HCT116 (cell line): Measurements from ENCODE around the gene ZBTB20. TPM values are rescaled to one million over a fixed set of nuclear protein-coding genes. Genes with fewer than 3 reads are reported as not detected.

Experiments
- ATAC-seq: fragments of 200-7000 bp; cut with Tn5 transposase; 2 replicates; pipeline ENCODE4 v1.9.1; 2020; ENCODE audit warnings: mild to moderate bottlenecking, moderate library complexity
- BruUV-seq: library from RNA; stranded (reverse); fragments of 400-500 nt; replicated peaks from 2 replicates; lab custom pipeline; 2021; lab: Mats Ljungman, UMichigan
- CTCF ChIA-PET: fragments of 300-600 bp; sonication (Branson Sonifier 250); formaldehyde crosslinking; loops from one replicate; lab custom pipeline; 2021; ENCODE audit warnings: antibody characterized with exemption; lab: Charles Lee
- POLR2A ChIA-PET: fragments of 300-600, 350-600 bp; sonication (Branson Sonifier 250); formaldehyde crosslinking; loops from one replicate; lab custom pipeline; 2021; ENCODE audit warnings: antibody characterized with exemption; lab: Charles Lee
- RAD21 ChIA-PET, 2 experiments: fragments of 300-600 bp; sonication (Branson Sonifier 250); formaldehyde crosslinking; loops; one replicate each; lab custom pipeline; 2023; ENCODE audit warnings: low total read pairs in 2 of 2; ENCODE audit not compliant: uncharacterized antibody in 2 of 2, unreplicated experiment in 2 of 2, low non-redundant PET in 1 of 2; lab: Charles Lee
- DNase-seq: peaks from one replicate; pipeline ENCODE4 v3.0.0-alpha.2; 2010; ENCODE audit warnings: low read depth, low spot score
- H2AFZ ChIP-seq: fragments of 200-600 bp; shearing (Covaris generic), sonication (generic); 2 replicates; pipeline ENCODE4 v1.6.1; 2017; ENCODE audit warnings: low read depth, mixed run types, mixed read lengths, antibody characterized with exemption, low read length; ENCODE audit not compliant: poor library complexity, severe bottlenecking
- H3K27ac ChIP-seq: 2 replicates; pipeline ENCODE4 v1.5.1; 2012; ENCODE audit warnings: low read depth, low read length
- H3K27me3 ChIP-seq: fragments of 200-600 bp; sonication (generic); 2 replicates; pipeline ENCODE4 v1.6.1; 2016; ENCODE audit warnings: mixed run types, low read length, mixed read lengths; ENCODE audit not compliant: insufficient read depth
- H3K36me3 ChIP-seq, 2 experiments: fragments of 200-500 bp in 1 of 2; fragments of 200-600 bp in 1 of 2; sonication (Bioruptor generic) in 1 of 2; sonication (generic) in 1 of 2; 2 replicates each; pipeline versions ENCODE4 v1.5.1 to v1.6.1; 2014 to 2016; ENCODE audit warnings: low read length in 2 of 2, inconsistent platforms in 1 of 2, mixed read lengths in 1 of 2, mixed run types in 1 of 2; ENCODE audit not compliant: insufficient read depth in 2 of 2, control insufficient read depth in 1 of 2
- H3K4me1 ChIP-seq, 2 experiments: fragments of 200-600 bp in 1 of 2; sonication (generic) in 1 of 2; 2 replicates each; pipeline versions ENCODE4 v1.5.1 to v1.6.1; 2012 to 2017; ENCODE audit warnings: low read length in 2 of 2, inconsistent platforms in 1 of 2, mild to moderate bottlenecking in 1 of 2, mixed read lengths in 1 of 2, mixed run types in 1 of 2, moderate library complexity in 1 of 2; ENCODE audit not compliant: insufficient read depth in 2 of 2, control insufficient read depth in 1 of 2
- H3K4me2 ChIP-seq: fragments of 200-600 bp; sonication (generic); 2 replicates; pipeline ENCODE4 v1.6.1; 2017; ENCODE audit warnings: mixed run types, low read length, mixed read lengths
- H3K4me3 ChIP-seq, 2 experiments: fragments of 200-600 bp in 1 of 2; sonication (generic) in 1 of 2; replicated peaks in 1 of 2; 2 replicates each; pipeline ENCODE4 v1.5.1; 2011 to 2016; ENCODE audit warnings: low read length in 2 of 2, control low read depth in 1 of 2, low read depth in 1 of 2, mild to moderate bottlenecking in 1 of 2, mixed read lengths in 1 of 2, mixed run types in 1 of 2
- H3K79me2 ChIP-seq: fragments of 200-600 bp; sonication (generic); 2 replicates; pipeline ENCODE4 v1.6.1; 2017; ENCODE audit warnings: mild to moderate bottlenecking, mixed run types, low read length, moderate library complexity, mixed read lengths; ENCODE audit not compliant: insufficient read depth
- H3K9ac ChIP-seq: fragments of 200-600 bp; sonication (generic); 2 replicates; pipeline ENCODE4 v1.6.1; 2016; ENCODE audit warnings: low read length, mixed read lengths
- H3K9me2 ChIP-seq: fragments of 200-600 bp; sonication (generic), shearing (Covaris generic); 2 replicates; pipeline ENCODE4 v1.6.1; 2017; ENCODE audit warnings: mixed run types, mild to moderate bottlenecking, moderate library complexity; ENCODE audit not compliant: insufficient read depth
- H3K9me3 ChIP-seq, 2 experiments: fragments of 200-500 bp in 1 of 2; fragments of 200-600 bp in 1 of 2; sonication (Bioruptor generic) in 1 of 2; sonication (generic) in 1 of 2; 2 replicates each; pipeline ENCODE4 v1.6.1; 2014 to 2017; ENCODE audit warnings: low read length in 2 of 2, mixed read lengths in 2 of 2, inconsistent platforms in 1 of 2, low read depth in 1 of 2, mild to moderate bottlenecking in 1 of 2, mixed run types in 1 of 2, moderate library complexity in 1 of 2; ENCODE audit not compliant: control insufficient read depth in 1 of 2, insufficient read depth in 1 of 2
- H4K20me1 ChIP-seq: fragments of 200-600 bp; sonication (generic), shearing (Covaris generic); 2 replicates; pipeline ENCODE4 v1.6.1; 2017; ENCODE audit warnings: mixed run types, mild to moderate bottlenecking, moderate library complexity; ENCODE audit not compliant: insufficient read depth
- ELF1 ChIP-seq: IDR thresholded peaks from 2 replicates; pipeline ENCODE4 v1.6.1; 2012; ENCODE audit warnings: low read depth, borderline replicate concordance
- POLR2AphosphoS5 ChIP-seq: IDR thresholded peaks from 2 replicates; pipeline ENCODE4 v1.6.1; 2011; ENCODE audit warnings: mild to moderate bottlenecking, low read depth, low read length, moderate library complexity
- SIN3A ChIP-seq: IDR thresholded peaks from 2 replicates; pipeline ENCODE4 v1.6.1; 2012; ENCODE audit warnings: low read depth
- SP1 ChIP-seq: IDR thresholded peaks from 2 replicates; pipeline ENCODE4 v1.6.1; 2012; ENCODE audit warnings: low read depth
- SRF ChIP-seq: IDR thresholded peaks from 2 replicates; pipeline ENCODE4 v1.6.1; 2012; ENCODE audit warnings: low read depth
- intact Hi-C: fragments of 100-400 bp; cut with micrococcal nuclease; formaldehyde crosslinking; loops from 2 replicates; pipeline ENCODE4 v1.10.0; 2022
- total RNA-seq: library from RNA; stranded (reverse); gene quantifications from one replicate; pipeline ENCODE4 v1.2.1, GENCODE V29; 2021; ENCODE audit not compliant: unreplicated experiment
- TF ChIP-seq, protein P1 (sequence below): IDR thresholded peaks from 2 replicates; pipeline ENCODE4 v1.6.1; 2012; ENCODE audit warnings: low read depth
- TF ChIP-seq, protein P2 (sequence below): IDR thresholded peaks from 2 replicates; pipeline ENCODE4 v1.6.1; 2011; ENCODE audit warnings: mild to moderate bottlenecking, low read length, moderate library complexity; ENCODE audit not compliant: insufficient replicate concordance; ENCODE audit errors: extremely low read depth
- TF ChIP-seq, protein P3 (sequence below), 3 experiments: fragments of 200-600 bp in 1 of 3; sonication (generic) in 1 of 3; IDR thresholded peaks in 2 of 3; conservative IDR thresholded peaks in 1 of 3; 2 replicates each; pipeline ENCODE4 v1.5.1; 2012 to 2017; ENCODE audit warnings: low read depth in 2 of 3, low read length in 2 of 3, antibody characterized with exemption in 1 of 3, borderline replicate concordance in 1 of 3, control low read depth in 1 of 3, mild to moderate bottlenecking in 1 of 3, mixed read lengths in 1 of 3, mixed run types in 1 of 3, moderate library complexity in 1 of 3; ENCODE audit not compliant: insufficient read depth in 1 of 3

The ZBTB20 gene
- total RNA-seq, 1 experiment from 2014 or later: 42.1 TPM

- TF ChIP-seq ELF1: no peak
- TF ChIP-seq SIN3A: no peak
- TF ChIP-seq, protein P1, sequence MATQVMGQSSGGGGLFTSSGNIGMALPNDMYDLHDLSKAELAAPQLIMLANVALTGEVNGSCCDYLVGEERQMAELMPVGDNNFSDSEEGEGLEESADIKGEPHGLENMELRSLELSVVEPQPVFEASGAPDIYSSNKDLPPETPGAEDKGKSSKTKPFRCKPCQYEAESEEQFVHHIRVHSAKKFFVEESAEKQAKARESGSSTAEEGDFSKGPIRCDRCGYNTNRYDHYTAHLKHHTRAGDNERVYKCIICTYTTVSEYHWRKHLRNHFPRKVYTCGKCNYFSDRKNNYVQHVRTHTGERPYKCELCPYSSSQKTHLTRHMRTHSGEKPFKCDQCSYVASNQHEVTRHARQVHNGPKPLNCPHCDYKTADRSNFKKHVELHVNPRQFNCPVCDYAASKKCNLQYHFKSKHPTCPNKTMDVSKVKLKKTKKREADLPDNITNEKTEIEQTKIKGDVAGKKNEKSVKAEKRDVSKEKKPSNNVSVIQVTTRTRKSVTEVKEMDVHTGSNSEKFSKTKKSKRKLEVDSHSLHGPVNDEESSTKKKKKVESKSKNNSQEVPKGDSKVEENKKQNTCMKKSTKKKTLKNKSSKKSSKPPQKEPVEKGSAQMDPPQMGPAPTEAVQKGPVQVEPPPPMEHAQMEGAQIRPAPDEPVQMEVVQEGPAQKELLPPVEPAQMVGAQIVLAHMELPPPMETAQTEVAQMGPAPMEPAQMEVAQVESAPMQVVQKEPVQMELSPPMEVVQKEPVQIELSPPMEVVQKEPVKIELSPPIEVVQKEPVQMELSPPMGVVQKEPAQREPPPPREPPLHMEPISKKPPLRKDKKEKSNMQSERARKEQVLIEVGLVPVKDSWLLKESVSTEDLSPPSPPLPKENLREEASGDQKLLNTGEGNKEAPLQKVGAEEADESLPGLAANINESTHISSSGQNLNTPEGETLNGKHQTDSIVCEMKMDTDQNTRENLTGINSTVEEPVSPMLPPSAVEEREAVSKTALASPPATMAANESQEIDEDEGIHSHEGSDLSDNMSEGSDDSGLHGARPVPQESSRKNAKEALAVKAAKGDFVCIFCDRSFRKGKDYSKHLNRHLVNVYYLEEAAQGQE: no peak
- TF ChIP-seq, protein P2, sequence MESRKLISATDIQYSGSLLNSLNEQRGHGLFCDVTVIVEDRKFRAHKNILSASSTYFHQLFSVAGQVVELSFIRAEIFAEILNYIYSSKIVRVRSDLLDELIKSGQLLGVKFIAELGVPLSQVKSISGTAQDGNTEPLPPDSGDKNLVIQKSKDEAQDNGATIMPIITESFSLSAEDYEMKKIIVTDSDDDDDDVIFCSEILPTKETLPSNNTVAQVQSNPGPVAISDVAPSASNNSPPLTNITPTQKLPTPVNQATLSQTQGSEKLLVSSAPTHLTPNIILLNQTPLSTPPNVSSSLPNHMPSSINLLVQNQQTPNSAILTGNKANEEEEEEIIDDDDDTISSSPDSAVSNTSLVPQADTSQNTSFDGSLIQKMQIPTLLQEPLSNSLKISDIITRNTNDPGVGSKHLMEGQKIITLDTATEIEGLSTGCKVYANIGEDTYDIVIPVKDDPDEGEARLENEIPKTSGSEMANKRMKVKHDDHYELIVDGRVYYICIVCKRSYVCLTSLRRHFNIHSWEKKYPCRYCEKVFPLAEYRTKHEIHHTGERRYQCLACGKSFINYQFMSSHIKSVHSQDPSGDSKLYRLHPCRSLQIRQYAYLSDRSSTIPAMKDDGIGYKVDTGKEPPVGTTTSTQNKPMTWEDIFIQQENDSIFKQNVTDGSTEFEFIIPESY: no peak
- TF ChIP-seq, protein P3, sequence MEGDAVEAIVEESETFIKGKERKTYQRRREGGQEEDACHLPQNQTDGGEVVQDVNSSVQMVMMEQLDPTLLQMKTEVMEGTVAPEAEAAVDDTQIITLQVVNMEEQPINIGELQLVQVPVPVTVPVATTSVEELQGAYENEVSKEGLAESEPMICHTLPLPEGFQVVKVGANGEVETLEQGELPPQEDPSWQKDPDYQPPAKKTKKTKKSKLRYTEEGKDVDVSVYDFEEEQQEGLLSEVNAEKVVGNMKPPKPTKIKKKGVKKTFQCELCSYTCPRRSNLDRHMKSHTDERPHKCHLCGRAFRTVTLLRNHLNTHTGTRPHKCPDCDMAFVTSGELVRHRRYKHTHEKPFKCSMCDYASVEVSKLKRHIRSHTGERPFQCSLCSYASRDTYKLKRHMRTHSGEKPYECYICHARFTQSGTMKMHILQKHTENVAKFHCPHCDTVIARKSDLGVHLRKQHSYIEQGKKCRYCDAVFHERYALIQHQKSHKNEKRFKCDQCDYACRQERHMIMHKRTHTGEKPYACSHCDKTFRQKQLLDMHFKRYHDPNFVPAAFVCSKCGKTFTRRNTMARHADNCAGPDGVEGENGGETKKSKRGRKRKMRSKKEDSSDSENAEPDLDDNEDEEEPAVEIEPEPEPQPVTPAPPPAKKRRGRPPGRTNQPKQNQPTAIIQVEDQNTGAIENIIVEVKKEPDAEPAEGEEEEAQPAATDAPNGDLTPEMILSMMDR (IDR thresholded peaks at IDR 0.05 in 2 of 3, conservative IDR thresholded peaks at IDR 0.05 in 1 of 3; ENCODE audit: borderline replicate concordance in 1 of 3, insufficient read depth in 1 of 3, low read depth in 2 of 3, low read length in 2 of 3): no peak
- TF ChIP-seq SP1: no peak
- TF ChIP-seq POLR2AphosphoS5: no peak
- no peak for TF ChIP-seq SRF
- Histone ChIP-seq H3K9ac (no peak overlapping the region), H3K79me2 (peaks cover 94% of the 10 kb centered on the region), H2AFZ (no peak overlapping the region), H3K9me2 (no peaks in the 10 kb centered on the region), H3K4me1 (peaks cover 14 to 16% of the 10 kb centered on the region in 2 experiments; a peak in 2 of 4 replicates), H3K9me3 (no peaks in the 10 kb centered on the region), H4K20me1 (no peaks in the 10 kb centered on the region), H3K27me3 (no peaks in the 10 kb centered on the region), H3K36me3 (peaks cover 0 to 6% of the 10 kb centered on the region in 2 experiments; a peak in 2 of 4 replicates), H3K27ac (no peak overlapping the region), H3K4me3 (no peak overlapping the region), H3K4me2 (no peak overlapping the region)
- RAD21 ChIA-PET: no interaction called here
- POLR2A ChIA-PET: no interaction called here
- no TSS peak for BruUV-seq
- intact Hi-C loops: no loop called here
- CTCF ChIA-PET: no interaction called here
- DNase-seq (no peak), ATAC-seq (no peak)
These were observed 628.8 kb downstream of the ZBTB20 start for GRCh38 chr3:114518206-114518808.
